Measurements from ENCODE around the gene JAG2.

DNA sequence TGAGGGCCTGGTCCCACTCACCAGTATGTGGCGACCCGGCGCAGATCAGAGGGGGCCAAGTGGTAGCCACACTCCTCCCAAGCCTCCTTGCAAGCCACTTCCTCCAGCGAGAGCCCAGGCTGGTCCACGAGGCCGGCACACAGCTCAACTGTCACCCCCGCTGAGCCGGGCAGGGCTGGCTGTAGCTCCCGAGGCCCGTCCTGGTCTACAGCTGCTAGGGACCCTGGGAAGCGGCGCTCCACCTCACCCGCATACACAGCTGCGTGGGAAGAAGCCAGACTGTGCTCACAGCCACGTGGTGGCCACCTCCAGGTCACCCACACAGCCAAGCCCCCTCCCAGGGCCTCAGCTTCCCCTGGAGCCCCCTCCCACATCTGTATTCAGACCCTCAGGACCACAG is 7.9 kb upstream of the JAG2 start:
- no peak for TF ChIP-seq EZH2 (IDR thresholded peaks at IDR 0.05)
- TF ChIP-seq POLR2AphosphoS5 (IDR thresholded peaks at IDR 0.05; ENCODE audit: borderline replicate concordance, low read depth, low read length) = no peak
- no peak for TF ChIP-seq FOXP2 (optimal IDR thresholded peaks at IDR 0.05; ENCODE audit: control extremely low read depth, extremely low read length, insufficient read depth)
